Esophagus squamous epithelium (tissue), 5 donors: ENCODE data around the gene PHKA2. TPM values are rescaled to one million over a fixed set of nuclear protein-coding genes. Genes with fewer than 3 reads are reported as not detected.
A peak's percentile ranks its signal among the peaks of the same experiment; 100 is the strongest.

Source experiments
- DNase-seq: peaks from one replicate; lab custom pipeline; 2025; lab: John Stamatoyannopoulos, UW
- H3K27ac ChIP-seq, 4 donors: fragments of 200-600 bp; sonication (generic); one replicate each; pipeline ENCODE4 v1.5.1; 2016 to 2019; ENCODE audit warnings: mild to moderate bottlenecking in 1 of 4
- H3K27me3 ChIP-seq, 4 donors: fragments of 200-600 bp; sonication (generic); 1 replicate in 3 of 4; 2 replicates in 1 of 4; pipeline versions ENCODE4 v1.5.1 to v1.6.0; 2017 to 2021; ENCODE audit warnings: antibody characterized with exemption in 1 of 4
- H3K36me3 ChIP-seq, 3 donors: fragments of 200-600 bp; sonication (generic); one replicate each; pipeline ENCODE4 v1.5.1; 2016 to 2019
- H3K4me1 ChIP-seq, 3 donors: fragments of 200-600 bp; sonication (generic); one replicate each; pipeline ENCODE4 v1.5.1; 2017 to 2019
- H3K4me3 ChIP-seq, 4 donors: fragments of 200-600 bp; sonication (generic); 1 replicate in 3 of 4; 2 replicates in 1 of 4; pipeline ENCODE4 v1.5.1; 2016 to 2019; ENCODE audit warnings: mild to moderate bottlenecking in 2 of 4, moderate library complexity in 1 of 4
- H3K9me3 ChIP-seq, 3 donors: fragments of 200-600 bp; sonication (generic); one replicate each; pipeline ENCODE4 v1.5.1; 2016 to 2019
- CTCF ChIP-seq, 6 experiments: fragments of 450-650 bp in 4 of 6; fragments of 200-600 bp in 2 of 6; sonication (generic) in 2 of 6; IDR thresholded peaks; one replicate each; pipeline ENCODE4 v1.5.1; 2016 to 2019; ENCODE audit warnings: antibody characterized with exemption in 6 of 6, mild to moderate bottlenecking in 4 of 6, moderate library complexity in 4 of 6
- POLR2A ChIP-seq, 4 donors: fragments of 450-650 bp; IDR thresholded peaks; one replicate each; pipeline ENCODE4 v1.6.1; 2017; ENCODE audit warnings: antibody characterized with exemption in 4 of 4, mild to moderate bottlenecking in 4 of 4, moderate library complexity in 3 of 4
- WGBS, 2 donors: methylation state at CpG; one replicate each; pipeline ENCODE4 v1.1.5; 2018; 5-methylcytosine and 5-hydroxymethylcytosine counted together
- intact Hi-C: fragments of 100-400 bp; cut with DNase I; formaldehyde crosslinking; loops from one replicate; pipeline ENCODE4 v1.15.0; 2022
- total RNA-seq, 4 donors: library from RNA; depleted of rRNA; stranded (reverse); fragments of >200 nt; gene quantifications; one replicate each; pipeline ENCODE4 v1.1.0, GENCODE V29; 2016
- donor health status: DM: yes; HTN: yes; CAD: no.

The PHKA2 gene, protein sequence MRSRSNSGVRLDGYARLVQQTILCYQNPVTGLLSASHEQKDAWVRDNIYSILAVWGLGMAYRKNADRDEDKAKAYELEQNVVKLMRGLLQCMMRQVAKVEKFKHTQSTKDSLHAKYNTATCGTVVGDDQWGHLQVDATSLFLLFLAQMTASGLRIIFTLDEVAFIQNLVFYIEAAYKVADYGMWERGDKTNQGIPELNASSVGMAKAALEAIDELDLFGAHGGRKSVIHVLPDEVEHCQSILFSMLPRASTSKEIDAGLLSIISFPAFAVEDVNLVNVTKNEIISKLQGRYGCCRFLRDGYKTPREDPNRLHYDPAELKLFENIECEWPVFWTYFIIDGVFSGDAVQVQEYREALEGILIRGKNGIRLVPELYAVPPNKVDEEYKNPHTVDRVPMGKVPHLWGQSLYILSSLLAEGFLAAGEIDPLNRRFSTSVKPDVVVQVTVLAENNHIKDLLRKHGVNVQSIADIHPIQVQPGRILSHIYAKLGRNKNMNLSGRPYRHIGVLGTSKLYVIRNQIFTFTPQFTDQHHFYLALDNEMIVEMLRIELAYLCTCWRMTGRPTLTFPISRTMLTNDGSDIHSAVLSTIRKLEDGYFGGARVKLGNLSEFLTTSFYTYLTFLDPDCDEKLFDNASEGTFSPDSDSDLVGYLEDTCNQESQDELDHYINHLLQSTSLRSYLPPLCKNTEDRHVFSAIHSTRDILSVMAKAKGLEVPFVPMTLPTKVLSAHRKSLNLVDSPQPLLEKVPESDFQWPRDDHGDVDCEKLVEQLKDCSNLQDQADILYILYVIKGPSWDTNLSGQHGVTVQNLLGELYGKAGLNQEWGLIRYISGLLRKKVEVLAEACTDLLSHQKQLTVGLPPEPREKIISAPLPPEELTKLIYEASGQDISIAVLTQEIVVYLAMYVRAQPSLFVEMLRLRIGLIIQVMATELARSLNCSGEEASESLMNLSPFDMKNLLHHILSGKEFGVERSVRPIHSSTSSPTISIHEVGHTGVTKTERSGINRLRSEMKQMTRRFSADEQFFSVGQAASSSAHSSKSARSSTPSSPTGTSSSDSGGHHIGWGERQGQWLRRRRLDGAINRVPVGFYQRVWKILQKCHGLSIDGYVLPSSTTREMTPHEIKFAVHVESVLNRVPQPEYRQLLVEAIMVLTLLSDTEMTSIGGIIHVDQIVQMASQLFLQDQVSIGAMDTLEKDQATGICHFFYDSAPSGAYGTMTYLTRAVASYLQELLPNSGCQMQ
- 10 to 100 TPM; 10.1 to 21.2 (median 13.5) TPM for total RNA-seq

- Histone ChIP-seq H3K27ac (peak within 1 kb of the TSS; percentile 90 to 95 (median 93)), H3K36me3 (no peaks in the 10 kb centered on the region), H3K27me3 (no peaks in the 10 kb centered on the region), H3K4me1 (peaks cover 0 to 30% (median 0%) of the 10 kb centered on the region in 3 donors), H3K4me3 (peak within 1 kb of the TSS; percentile 62 to 79 (median 71)), H3K9me3 (no peaks in the 10 kb centered on the region)
- DNase-seq = no peak
- intact Hi-C loops = no loop called here
- TF ChIP-seq CTCF (IDR thresholded peaks at IDR 0.05) = no peak
- TF ChIP-seq POLR2A (IDR thresholded peaks at IDR 0.05) = no peak
- 0 to 21% methylated on average over 3 to 6 of the region's 64 CpGs for WGBS, 2 donors
Measured at GRCh38 chrX:18983666-18984380, at the start of gene PHKA2. Gene PHKA2, minus strand, starts transcription at chrX:18984114. Its CDS starts 182 bp downstream, at chrX:18983932.

GRCh38 chrX:19030805-19031204, 46.9 kb upstream of the PHKA2 start:
- DNase-seq = no peak
- Histone ChIP-seq H3K4me3 (no peak overlapping the region), H3K36me3 (no peaks in the 10 kb centered on the region), H3K9me3 (no peaks in the 10 kb centered on the region), H3K4me1 (no peaks in the 10 kb centered on the region), H3K27ac (no peak overlapping the region), H3K27me3 (no peaks in the 10 kb centered on the region)
- intact Hi-C loops = no loop called here
- TF ChIP-seq CTCF (IDR thresholded peaks at IDR 0.05) (no peak), POLR2A (IDR thresholded peaks at IDR 0.05) (no peak)
- WGBS, 2 donors = 35 to 36% methylated on average over 3 of the region's 3 CpGs

DNA sequence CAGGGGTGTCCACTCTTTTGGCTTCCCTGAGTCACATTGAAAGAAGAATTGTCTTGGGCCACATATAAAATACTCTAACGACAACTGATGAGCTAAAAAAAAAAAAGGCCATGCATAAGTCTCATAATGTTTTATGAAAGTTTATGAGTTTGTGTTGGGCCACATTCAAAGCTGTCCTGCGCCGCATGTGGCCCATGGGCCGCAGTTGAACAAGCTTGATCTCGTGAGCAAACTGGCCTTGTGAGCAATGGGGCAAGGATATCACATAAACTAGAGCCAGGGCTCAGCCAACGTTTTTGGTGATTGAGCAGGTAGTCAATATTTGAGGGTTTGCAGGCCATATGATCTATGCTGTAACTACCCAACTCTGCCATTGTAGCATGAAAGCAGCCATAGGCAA, 44.6 kb upstream of the PHKA2 start:
- H3K27ac ChIP-seq = no peak overlapping the region
- H3K36me3 ChIP-seq = no peaks in the 10 kb centered on the region
- WGBS, 2 donors = 70 to 93% methylated on average over 6 of the region's 6 CpGs
- H3K4me1 ChIP-seq = no peaks in the 10 kb centered on the region
- no peaks in the 10 kb centered on the region for H3K9me3 ChIP-seq
- no peak for TF ChIP-seq CTCF (IDR thresholded peaks at IDR 0.05)
- no peak for TF ChIP-seq POLR2A (IDR thresholded peaks at IDR 0.05)
- H3K4me3 ChIP-seq = no peak overlapping the region
- no peaks in the 10 kb centered on the region for H3K27me3 ChIP-seq
- intact Hi-C loops = no loop called here
- DNase-seq = no peak

DNA sequence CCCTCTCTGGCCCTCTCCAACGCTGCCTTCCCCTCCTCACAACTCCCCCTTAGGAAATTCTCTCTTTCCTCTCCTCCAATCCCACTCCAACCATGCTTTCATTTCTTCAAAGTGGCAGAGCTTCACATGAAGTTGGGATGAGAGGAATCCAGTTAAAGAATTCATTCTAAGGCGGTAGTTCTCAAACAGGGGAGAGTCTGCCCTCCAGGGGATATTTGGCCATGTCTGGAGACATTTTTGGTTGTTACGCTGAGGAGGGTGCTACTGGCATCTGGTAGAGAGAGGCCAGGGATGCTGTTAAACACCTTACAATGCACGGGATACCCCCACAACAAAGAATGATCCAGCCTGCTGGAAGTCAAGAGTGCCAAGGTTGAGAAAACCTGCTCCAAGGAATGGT, 40.5 kb upstream of the PHKA2 start:
- no peaks in the 10 kb centered on the region for H3K36me3 ChIP-seq
- WGBS, 2 donors = 78 to 100% methylated on average over 1 to 4 of the region's 4 CpGs
- no peak overlapping the region for H3K27ac ChIP-seq
- no peak overlapping the region for H3K4me3 ChIP-seq
- no peaks in the 10 kb centered on the region for H3K27me3 ChIP-seq
- no peaks in the 10 kb centered on the region for H3K9me3 ChIP-seq
- intact Hi-C loops = no loop called here
- H3K4me1 ChIP-seq = no peaks in the 10 kb centered on the region
- no peak for DNase-seq
- TF ChIP-seq CTCF (IDR thresholded peaks at IDR 0.05) = no peak
- TF ChIP-seq POLR2A (IDR thresholded peaks at IDR 0.05) = no peak
